HFF-Myc (cell line): ENCODE data around the gene DYRK3.

Experiments
- DNase-seq: peaks from one replicate; pipeline ENCODE4 v3.0.0-alpha.2; 2011; ENCODE audit warnings: low read depth; ENCODE audit errors: extremely low read depth
- H3K4me3 ChIP-seq: replicated peaks from 2 replicates; pipeline ENCODE4 v1.5.1; 2011; ENCODE audit warnings: low read depth, mild to moderate bottlenecking, control low read depth, low read length
- TF ChIP-seq, protein P1 (sequence below): IDR thresholded peaks from 2 replicates; pipeline ENCODE4 v1.5.1; 2012; ENCODE audit warnings: mild to moderate bottlenecking, low read depth, low read length, control low read depth; ENCODE audit errors: missing control alignments

The DYRK3 gene

DNA sequence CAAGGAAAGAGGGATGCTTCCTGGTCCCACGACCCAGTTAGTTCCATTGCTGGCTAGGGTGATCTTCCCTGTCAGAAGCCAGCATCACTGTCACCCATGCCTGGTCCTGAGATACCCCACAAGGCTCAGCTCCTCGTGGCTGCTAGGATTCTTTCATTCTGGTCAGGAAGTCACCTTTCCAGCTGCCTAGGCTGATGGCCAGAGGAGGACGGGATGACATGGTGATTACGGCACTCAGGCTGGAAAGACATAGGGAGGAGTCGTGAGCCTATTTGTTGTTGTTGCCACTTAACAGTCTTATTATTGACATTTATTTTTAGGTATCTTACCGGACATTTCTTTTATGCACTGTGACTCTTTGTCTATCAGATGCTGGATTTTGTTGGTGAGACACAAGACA, 29.4 kb downstream of the DYRK3 start:
- TF ChIP-seq, protein P1, sequence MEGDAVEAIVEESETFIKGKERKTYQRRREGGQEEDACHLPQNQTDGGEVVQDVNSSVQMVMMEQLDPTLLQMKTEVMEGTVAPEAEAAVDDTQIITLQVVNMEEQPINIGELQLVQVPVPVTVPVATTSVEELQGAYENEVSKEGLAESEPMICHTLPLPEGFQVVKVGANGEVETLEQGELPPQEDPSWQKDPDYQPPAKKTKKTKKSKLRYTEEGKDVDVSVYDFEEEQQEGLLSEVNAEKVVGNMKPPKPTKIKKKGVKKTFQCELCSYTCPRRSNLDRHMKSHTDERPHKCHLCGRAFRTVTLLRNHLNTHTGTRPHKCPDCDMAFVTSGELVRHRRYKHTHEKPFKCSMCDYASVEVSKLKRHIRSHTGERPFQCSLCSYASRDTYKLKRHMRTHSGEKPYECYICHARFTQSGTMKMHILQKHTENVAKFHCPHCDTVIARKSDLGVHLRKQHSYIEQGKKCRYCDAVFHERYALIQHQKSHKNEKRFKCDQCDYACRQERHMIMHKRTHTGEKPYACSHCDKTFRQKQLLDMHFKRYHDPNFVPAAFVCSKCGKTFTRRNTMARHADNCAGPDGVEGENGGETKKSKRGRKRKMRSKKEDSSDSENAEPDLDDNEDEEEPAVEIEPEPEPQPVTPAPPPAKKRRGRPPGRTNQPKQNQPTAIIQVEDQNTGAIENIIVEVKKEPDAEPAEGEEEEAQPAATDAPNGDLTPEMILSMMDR: no peak
- DNase-seq: no peak
- H3K4me3 ChIP-seq: no peak overlapping the region

DNA sequence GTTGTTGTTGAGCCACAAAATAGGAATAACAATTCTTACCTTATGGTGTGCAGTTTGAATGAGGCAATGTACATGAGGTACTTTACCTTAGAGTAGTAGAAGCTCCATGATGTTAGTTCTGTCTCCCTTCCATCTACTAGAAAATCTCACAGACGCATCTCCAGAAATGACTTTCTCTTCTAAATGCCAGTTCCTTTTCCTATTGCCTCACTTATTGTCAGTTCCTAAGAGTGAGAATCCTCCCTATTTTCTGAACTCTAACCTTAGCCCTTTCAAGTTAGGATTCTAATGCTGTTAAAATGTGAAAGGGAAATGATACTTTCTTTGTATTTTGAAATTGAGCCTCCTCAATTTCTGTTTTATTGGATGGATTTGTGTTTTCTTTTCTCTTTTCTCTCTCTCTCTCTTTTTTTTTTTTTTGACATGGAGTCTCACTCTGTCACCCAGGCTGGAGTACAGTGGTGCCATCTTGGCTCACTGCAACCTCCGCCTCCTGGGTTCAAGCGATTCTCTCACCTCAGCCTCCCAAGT, 30.8 kb downstream of the DYRK3 start:
- H3K4me3 ChIP-seq: no peak overlapping the region
- no peak for DNase-seq
- TF ChIP-seq, protein P1: no peak

DNA sequence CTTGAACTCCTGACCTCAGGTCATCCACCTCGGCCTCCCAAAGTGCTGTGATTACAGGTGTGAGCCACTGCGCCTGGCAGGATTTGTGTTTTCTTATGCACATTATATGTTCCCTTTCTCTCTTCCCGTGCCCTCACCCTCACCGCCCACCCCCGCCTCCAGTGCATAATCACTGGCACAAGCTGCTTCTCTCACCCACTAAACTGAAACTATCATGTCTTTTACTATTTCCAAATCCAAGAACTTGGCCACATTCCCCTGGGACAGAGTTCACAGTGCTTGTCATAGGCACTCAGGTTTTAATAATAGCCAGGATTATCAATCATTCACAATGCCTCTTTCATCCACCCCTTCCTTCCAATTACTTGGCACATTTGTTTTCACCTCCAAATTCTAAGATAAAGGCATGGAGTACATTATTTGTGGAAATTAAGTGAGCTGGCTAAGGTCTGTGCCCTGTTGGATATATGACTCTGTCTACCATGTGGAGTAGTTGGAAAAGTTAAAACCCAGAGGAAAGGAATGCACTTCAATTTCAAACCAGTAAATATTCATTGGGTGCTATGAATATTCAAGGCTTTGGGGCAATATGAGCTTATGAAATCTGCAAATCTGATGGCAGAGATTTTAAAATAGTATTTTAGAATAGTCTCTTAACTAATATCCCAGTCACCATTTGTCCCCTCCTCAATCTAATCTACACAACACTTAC, 31.8 kb downstream of the DYRK3 start:
- H3K4me3 ChIP-seq: no peak overlapping the region
- TF ChIP-seq, protein P1: no peak
- no peak for DNase-seq

DNA sequence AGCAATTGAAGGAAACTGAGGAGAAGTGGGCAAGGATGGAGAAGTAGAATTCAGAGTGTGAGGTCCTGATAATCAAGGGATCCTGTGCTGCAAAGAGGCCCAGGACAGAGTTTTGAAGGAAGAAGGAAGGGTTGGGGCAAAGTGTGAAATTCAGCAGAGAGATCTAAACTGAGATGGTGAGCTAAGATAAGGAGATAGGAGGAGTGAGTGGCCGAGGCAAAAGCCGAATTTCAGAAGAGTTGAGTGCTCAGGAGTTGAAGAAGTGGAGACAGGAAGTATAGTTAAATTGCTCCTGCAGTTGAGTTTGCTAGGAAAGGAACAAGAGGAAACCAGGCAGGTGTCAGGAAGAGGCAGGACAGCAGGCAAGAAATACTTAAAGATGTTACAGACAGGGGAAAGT, 33.0 kb downstream of the DYRK3 start:
- TF ChIP-seq, protein P1: no peak
- H3K4me3 ChIP-seq: no peak overlapping the region
- DNase-seq: no peak

DNA sequence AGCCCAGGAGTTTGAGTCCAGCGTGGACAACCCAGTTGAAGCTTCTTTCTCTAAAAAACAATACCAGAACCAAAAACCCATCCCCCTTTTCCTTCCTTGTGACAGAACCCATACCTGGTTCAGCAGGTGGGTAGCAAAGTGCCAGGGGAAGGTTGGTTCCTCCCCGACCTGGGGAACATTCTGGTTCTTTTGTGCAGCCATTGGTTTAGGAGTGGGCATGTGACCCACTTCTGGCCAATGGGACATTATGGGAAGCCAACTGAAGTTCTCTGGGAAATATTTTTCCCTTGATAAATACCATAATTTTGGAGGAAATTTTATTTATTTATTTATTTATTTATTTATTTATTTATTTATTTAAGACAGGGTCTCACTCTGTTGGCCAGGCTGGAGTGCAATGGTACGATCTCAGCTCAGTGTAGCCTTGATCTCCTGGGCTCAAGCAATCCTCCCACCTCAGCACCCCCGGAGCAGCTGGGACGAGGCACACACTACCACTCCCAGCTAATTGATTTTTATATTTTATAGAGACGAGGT, 33.6 kb downstream of the DYRK3 start:
- TF ChIP-seq, protein P1: no peak
- DNase-seq: no peak

DNA sequence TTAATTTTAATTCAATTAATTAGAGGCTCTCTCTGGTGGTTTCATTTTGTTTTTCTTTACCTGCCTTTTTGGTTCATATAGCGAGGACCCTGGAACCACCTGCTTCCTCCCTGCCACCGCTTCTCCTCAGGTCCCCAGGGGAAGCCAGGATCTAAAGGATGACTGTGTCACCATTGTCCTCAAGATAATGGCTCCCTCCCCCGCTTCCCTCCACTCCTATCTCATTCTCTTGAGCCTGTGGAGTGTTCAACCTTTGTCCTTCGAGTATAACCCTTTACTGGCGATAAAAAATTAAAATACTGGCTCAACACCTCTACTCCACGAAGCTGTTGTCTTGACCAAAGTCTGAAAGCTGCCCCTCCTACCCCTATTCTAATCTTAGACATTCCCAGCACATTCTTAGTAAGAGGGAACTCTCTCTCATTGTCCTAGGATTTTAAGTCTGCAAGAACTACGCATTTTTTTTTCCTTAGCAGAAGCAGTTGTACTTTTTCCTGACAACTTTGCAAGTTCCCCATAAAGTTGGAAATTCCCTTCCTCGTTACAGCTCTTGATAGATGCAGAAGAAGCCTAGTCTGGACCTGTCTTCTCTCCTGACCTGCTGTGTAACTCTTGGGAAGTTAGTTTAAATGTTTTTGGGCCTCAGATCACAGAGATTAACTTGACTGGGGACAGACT, 36.8 kb downstream of the DYRK3 start:
- TF ChIP-seq, protein P1: no peak
- no peak for DNase-seq
- H3K4me3 ChIP-seq: no peak overlapping the region

More for the DNA sequence above, 33.6 kb downstream of the DYRK3 start:
- H3K4me3 ChIP-seq: no peak overlapping the region
